Measurements from ENCODE around the gene PRAC1. TPM values are rescaled to one million over a fixed set of nuclear protein-coding genes. Genes with fewer than 3 reads are reported as not detected.

The PRAC1 gene
- total RNA-seq, 1 experiment from 2014 or later, result not detected

DNA sequence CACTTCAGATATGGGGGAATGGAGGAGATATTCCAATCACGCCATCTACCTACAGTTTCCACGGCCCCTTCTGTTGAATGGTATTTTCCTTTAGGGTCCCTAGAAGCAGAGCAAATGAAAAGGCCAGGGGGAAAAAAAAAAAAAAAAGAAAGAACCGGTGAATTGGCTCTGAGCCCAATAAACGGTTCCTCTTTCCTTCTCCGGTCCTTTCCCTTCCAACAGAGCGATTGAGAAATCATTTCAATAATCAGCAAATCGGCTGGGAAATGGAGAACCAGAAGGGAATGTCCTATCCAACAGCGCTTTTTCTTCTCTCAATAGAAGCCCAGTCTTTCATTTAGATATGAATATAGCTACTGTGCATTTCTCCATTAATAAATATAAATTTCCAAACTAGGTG lies 33.0 kb upstream of the PRAC1 start:
- Histone ChIP-seq H3K27ac (no peak overlapping the region), H3F3A (ENCODE audit: insufficient read depth, low read depth) (no peaks in the 10 kb centered on the region), H3K4me1 (replicated peaks; ENCODE audit: insufficient read depth) (no peaks in the 10 kb centered on the region), H3K27me3 (ENCODE audit: insufficient read depth, low read depth) (peaks cover 96% of the 10 kb centered on the region), H3K36me3 (ENCODE audit: low read depth) (no peaks in the 10 kb centered on the region), H4K20me1 (ENCODE audit: insufficient read depth) (no peaks in the 10 kb centered on the region), H3K4me2 (no peak overlapping the region), H2AFZ (no peak overlapping the region), H3K9me3 (ENCODE audit: insufficient read depth, low read depth) (no peaks in the 10 kb centered on the region), H3K9me2 (ENCODE audit: insufficient read depth) (no peaks in the 10 kb centered on the region), H3K4me3 (no peak overlapping the region), H3K79me2 (ENCODE audit: low read depth) (no peaks in the 10 kb centered on the region)
- no peak for DNase-seq
- POLR2A ChIA-PET (ENCODE audit: unreplicated experiment), result no interaction called here
- intact Hi-C loops (cut with micrococcal nuclease; ENCODE audit: unreplicated experiment), result no loop called here
- no TSS peak for BruUV-seq (replicated peaks)
- TF ChIP-seq, protein P1, sequence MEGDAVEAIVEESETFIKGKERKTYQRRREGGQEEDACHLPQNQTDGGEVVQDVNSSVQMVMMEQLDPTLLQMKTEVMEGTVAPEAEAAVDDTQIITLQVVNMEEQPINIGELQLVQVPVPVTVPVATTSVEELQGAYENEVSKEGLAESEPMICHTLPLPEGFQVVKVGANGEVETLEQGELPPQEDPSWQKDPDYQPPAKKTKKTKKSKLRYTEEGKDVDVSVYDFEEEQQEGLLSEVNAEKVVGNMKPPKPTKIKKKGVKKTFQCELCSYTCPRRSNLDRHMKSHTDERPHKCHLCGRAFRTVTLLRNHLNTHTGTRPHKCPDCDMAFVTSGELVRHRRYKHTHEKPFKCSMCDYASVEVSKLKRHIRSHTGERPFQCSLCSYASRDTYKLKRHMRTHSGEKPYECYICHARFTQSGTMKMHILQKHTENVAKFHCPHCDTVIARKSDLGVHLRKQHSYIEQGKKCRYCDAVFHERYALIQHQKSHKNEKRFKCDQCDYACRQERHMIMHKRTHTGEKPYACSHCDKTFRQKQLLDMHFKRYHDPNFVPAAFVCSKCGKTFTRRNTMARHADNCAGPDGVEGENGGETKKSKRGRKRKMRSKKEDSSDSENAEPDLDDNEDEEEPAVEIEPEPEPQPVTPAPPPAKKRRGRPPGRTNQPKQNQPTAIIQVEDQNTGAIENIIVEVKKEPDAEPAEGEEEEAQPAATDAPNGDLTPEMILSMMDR (conservative IDR thresholded peaks at IDR 0.05), result no peak
- TF ChIP-seq EZH2 (IDR thresholded peaks at IDR 0.05; ENCODE audit: low read depth), result no peak
- CTCF ChIA-PET, result no interaction called here

DNA sequence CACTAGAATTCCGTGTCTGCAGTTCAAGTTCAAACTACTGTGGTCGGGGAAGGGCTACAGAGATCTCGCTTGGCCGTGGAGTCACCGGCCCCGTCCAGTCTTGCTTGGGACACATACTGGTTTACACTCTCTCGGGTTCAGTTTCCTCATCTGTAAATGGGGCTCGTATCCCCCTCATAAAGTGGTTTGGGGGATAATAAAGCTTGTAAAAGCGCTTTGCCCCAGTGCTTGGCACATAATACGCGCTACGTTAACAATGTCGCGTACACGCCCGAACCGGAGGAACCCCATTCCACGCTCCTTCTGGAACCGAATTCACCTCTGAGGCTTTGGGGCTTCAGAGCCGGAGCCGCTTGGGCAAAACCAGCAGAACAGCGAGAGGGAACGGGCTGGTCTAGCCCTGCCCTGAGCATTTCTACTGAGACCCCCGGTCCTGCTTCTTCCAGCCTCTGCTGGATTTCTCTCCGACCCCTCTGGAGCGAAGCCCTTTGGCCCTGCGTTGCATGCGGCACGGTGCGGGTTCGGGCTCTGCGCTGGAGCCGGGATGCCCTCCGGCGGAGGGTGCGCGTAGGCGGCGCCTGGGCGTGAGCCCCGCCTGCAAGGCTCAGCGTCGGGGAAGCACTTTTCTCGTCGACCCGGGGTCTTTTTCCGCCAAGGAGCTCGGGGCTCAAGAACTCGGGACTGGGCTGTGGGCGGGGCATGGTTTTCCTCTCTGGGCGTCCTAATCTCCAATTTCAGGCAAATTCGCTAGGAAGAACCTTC lies 32.4 kb upstream of the PRAC1 start:
- Histone ChIP-seq H3K27me3 (ENCODE audit: insufficient read depth, low read depth) (peaks cover 96% of the 10 kb centered on the region), H3K9me3 (ENCODE audit: insufficient read depth, low read depth) (no peaks in the 10 kb centered on the region), H3K4me1 (replicated peaks; ENCODE audit: insufficient read depth) (no peaks in the 10 kb centered on the region), H3K4me2 (no peak overlapping the region), H3K36me3 (ENCODE audit: low read depth) (no peaks in the 10 kb centered on the region), H3F3A (ENCODE audit: insufficient read depth, low read depth) (no peaks in the 10 kb centered on the region), H4K20me1 (ENCODE audit: insufficient read depth) (no peaks in the 10 kb centered on the region), H3K27ac (no peak overlapping the region), H3K4me3 (no peak overlapping the region), H2AFZ (no peak overlapping the region), H3K79me2 (ENCODE audit: low read depth) (no peaks in the 10 kb centered on the region), H3K9me2 (ENCODE audit: insufficient read depth) (no peaks in the 10 kb centered on the region)
- POLR2A ChIA-PET (ENCODE audit: unreplicated experiment), result interaction anchor here (0.6 kb wide), 1 partner anchor 108 kb away, joined by 4 read pairs; no protein-coding TSS in a partner anchor
- no peak for DNase-seq
- no peak for TF ChIP-seq EZH2 (IDR thresholded peaks at IDR 0.05; ENCODE audit: low read depth)
- TF ChIP-seq, protein P1 (conservative IDR thresholded peaks at IDR 0.05), result no peak
- intact Hi-C loops (cut with micrococcal nuclease; ENCODE audit: unreplicated experiment), result no loop called here
- CTCF ChIA-PET, result no interaction called here
- no TSS peak for BruUV-seq (replicated peaks)

DNA sequence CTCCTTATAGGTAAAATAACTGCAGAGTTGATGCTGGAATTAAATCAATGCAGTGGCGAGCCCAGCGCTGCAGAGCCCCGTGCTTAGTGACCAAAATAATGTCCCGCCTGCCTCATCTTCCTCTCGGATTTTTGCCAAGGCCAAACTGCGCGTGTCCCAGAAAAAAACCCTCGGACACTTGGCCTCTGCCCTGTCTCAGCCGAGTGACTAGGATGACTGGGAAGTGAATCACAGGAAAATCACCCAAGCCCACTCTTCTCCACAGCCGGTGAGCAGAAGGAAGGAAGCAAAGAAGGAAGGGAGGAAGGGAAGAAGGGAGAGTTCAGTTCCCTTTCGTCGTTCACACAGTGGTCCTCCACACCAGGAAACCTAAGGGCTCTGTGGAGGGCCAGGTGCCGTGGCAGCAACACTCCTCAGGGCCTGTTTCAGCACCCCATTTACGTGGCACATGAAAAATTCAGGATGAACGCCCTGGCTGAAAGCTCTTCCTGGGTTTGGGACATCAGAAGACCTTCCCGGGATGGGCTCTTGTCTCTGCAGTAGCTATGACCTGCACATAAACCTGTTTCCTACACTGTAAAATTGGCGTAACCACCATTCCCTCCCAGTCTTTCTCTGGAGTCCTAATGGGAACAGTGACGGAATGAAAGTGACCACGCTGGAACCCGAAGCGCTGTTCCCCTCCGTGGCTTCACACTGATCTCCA lies 31.6 kb upstream of the PRAC1 start:
- Histone ChIP-seq H2AFZ (no peak overlapping the region), H3K9me3 (ENCODE audit: insufficient read depth, low read depth) (no peaks in the 10 kb centered on the region), H3K27me3 (ENCODE audit: insufficient read depth, low read depth) (peaks cover 96% of the 10 kb centered on the region), H3K27ac (no peak overlapping the region), H3K9me2 (ENCODE audit: insufficient read depth) (no peaks in the 10 kb centered on the region), H3F3A (ENCODE audit: insufficient read depth, low read depth) (no peaks in the 10 kb centered on the region), H3K36me3 (ENCODE audit: low read depth) (no peaks in the 10 kb centered on the region), H4K20me1 (ENCODE audit: insufficient read depth) (no peaks in the 10 kb centered on the region), H3K4me3 (no peak overlapping the region), H3K4me1 (replicated peaks; ENCODE audit: insufficient read depth) (no peaks in the 10 kb centered on the region), H3K79me2 (ENCODE audit: low read depth) (no peaks in the 10 kb centered on the region), H3K4me2 (no peak overlapping the region)
- TF ChIP-seq, protein P1 (conservative IDR thresholded peaks at IDR 0.05), result no peak
- no peak for TF ChIP-seq EZH2 (IDR thresholded peaks at IDR 0.05; ENCODE audit: low read depth)
- no peak for DNase-seq
- ChIA-PET CTCF (no interaction called here), POLR2A (ENCODE audit: unreplicated experiment) (interaction anchor here (0.6 kb wide), 1 partner anchor 109 kb away, joined by 4 read pairs; no protein-coding TSS in a partner anchor)
- intact Hi-C loops (cut with micrococcal nuclease; ENCODE audit: unreplicated experiment), result no loop called here
- no TSS peak for BruUV-seq (replicated peaks)
